ENCODE results near the gene FIZ1.

FIZ1 gene

GRCh38 chr19:55635856-55636440 lies 36.6 kb upstream of the FIZ1 start:
- no peak for DNase-seq (ENCODE audit: low spot score)

DNA sequence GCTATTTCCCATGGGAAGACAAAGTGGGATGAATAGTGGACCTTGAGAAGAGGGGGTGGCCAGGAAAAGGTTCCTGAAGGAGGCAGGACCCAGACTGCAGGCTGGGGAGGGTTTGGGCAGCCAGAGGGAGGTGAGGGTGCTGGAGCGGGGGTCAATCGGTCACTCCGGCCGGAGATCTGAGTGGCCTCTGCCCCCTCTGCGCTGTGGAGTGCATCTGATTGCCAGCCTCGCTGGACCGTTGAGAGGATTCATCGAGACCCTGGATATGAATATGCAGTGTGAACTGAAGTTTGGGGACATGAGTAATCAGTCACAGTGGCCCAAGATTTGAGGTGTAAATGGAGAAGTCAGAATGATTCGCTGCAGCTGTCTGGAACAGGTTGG lies 36.0 kb upstream of the FIZ1 start:
- peak; percentile 58 for DNase-seq (ENCODE audit: low spot score)

DNA sequence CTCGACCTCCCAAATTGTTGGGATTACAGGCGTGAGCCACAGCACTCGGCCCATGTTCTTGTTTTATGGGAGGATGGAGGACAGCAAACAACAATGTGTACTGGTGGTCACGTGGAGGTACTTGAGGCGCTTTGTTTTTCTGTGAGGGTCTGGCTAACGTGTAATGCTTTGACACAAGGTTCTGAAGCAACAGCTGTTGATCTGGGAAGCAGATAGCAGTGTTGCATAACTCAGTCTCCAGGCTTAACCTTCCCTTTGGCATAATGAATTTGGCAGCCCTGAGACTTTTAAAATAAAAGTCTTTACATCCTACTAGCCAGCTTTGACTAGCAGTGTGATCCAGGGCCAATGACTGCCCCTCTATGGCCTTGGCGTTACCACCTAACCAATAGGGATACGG lies 34.5 kb upstream of the FIZ1 start:
- DNase-seq (ENCODE audit: low spot score) = no peak

DNA sequence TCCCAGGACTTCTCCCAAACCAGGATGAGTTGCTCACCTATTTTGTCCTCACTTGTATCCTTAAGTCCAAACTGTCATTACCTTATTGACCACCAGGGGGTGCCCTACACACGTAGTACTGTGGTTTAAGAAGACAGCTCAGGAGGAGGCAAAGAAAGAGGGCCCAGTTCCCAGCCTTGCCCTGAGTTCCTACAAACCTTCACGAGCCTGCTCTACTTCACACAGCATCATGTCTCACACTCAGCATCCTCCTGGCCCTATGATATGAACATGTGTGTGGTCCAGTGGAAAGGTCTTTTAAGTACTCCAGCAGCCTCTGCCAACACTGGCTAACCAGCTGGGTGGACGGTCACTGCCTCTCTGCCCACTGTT lies 33.1 kb upstream of the FIZ1 start:
- DNase-seq (ENCODE audit: low spot score) = peak; percentile 93

DNA sequence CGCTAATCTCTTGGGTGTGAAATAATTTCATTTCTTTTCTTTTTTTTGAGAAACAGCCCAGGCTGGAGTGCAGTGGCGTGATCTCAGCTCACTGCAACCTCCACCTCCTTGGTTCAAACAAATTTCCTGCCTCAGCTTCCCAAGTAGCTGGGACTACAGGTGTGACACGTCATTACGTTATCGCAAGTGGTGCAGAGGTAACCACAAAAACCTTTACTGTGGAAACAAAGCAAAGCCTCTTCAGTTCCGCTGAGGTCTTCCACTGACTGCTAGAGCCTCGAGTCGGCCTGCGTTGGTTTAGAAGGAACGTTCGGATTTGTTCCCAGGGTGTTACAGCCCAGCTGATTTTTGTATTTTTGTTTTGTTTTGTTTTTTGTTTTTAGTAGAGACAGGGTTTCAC lies 27.0 kb upstream of the FIZ1 start:
- DNase-seq (ENCODE audit: low spot score) = no peak

- DNase-seq (ENCODE audit: low spot score) = no peak
Observed at GRCh38 chr19:55625004-55625326, 25.6 kb upstream of the FIZ1 start.

DNA sequence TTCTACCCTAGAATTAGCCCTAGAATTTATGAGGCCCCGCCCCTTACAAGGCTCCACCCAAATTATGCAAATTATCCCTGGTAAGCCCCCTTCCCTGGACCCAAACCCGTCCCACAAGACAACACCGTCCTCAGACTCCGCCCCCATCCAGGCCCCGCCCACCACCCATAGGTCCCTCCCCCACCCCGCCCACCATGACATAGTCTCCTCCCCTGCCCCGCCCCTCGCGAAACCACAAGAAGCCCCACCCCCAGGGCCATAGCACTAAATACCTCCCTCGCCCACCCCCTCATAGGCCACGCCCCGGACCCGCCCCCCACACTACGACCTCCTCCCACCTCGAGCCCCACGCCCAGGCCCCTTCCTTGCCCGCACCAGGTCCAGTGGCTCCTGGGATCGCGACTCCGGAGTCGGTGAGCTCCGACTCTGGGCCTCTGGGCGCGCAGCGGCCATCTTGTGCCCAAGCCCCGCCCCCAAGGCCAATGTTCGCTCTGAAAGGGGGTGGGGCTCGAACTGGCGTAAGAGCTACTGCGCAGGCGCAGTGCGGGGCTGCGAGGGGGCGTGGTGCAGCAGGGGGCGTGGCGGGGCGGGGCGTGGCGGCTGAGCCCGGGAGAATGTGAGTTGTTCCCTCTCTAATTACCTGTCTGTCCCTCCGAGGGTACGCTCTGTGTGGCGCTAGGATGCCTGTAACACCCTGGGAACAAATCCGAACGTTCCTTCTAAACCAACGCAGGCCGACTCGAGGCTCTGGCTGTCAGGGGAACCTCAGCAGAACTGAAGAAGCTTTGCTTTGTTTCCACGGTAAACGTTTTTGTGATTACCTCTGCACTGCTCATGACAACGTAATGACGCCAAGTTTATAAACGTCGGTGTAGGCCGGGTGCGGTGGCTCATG lies 25.0 kb upstream of the FIZ1 start, which contains the start of gene ZNF784:
TSS of gene ZNF784 (minus strand) at position 458 of the 895 bp plus-strand sequence. CDS start at position 453, 5 bp downstream.
- peak; percentile 90 for DNase-seq (ENCODE audit: low spot score)

- DNase-seq (ENCODE audit: low spot score) = no peak
Observed at GRCh38 chr19:55623561-55623960, 24.2 kb upstream of the FIZ1 start.

DNA sequence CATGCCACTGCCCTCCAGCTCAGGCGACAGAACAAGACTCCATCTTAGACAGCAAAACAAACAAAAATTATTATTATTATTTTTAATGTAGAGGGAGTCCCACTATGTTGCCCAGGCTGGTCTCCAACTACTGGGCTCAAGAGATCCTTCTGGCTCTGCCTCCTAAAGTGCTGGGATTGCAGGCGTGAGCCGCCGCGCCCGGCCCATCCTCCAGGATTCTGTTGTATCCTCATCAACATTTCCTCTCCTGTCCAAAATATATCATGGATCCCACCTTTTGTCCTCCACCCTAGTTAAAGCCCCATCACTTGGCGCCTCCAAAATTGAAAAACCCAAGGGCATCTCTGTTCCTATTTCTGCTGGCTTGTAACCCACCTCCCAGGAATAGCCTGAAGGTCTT lies 23.8 kb upstream of the FIZ1 start:
- DNase-seq (ENCODE audit: low spot score) = no peak

- no peak for DNase-seq (ENCODE audit: low spot score)
Observed at GRCh38 chr19:55622242-55622969, 23.1 kb upstream of the FIZ1 start.

GRCh38 chr19:55621673-55622231 lies 22.4 kb upstream of the FIZ1 start:
- no peak for DNase-seq (ENCODE audit: low spot score)

GRCh38 chr19:55621205-55621672 lies 21.9 kb upstream of the FIZ1 start:
- no peak for DNase-seq (ENCODE audit: low spot score)

- DNase-seq (ENCODE audit: low spot score) = no peak
Observed at GRCh38 chr19:55620410-55621204, 21.3 kb upstream of the FIZ1 start.

DNA sequence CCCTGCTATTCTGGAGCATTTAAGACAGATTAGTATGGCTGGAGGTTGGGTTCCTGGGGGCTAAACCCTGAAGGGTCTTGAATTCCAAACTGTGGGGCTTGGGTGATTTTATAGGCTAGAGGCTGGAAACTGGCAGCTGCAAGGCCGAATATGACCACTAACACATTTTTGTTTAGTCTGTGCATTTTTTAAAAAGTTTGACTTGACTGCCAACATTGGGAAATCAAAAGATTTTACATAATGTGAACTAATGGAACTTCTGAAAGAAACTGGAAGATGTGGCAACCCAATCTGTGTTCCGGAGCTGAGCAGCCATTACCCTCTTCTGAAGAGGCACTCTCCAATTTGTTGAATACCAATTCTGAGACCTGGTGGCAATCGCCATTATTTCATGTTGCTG lies 20.0 kb upstream of the FIZ1 start:
- DNase-seq (ENCODE audit: low spot score) = no peak

- DNase-seq (ENCODE audit: low spot score) = no peak
Observed at GRCh38 chr19:55618426-55618825, 19.1 kb upstream of the FIZ1 start.

GRCh38 chr19:55617426-55617825 lies 18.1 kb upstream of the FIZ1 start:
- DNase-seq (ENCODE audit: low spot score) = no peak

GRCh38 chr19:55616395-55616875 lies 17.1 kb upstream of the FIZ1 start:
- DNase-seq (ENCODE audit: low spot score) = no peak

- DNase-seq (ENCODE audit: low spot score) = no peak
Observed at GRCh38 chr19:55615543-55616394, 16.5 kb upstream of the FIZ1 start.

- no peak for DNase-seq (ENCODE audit: low spot score)
Observed at GRCh38 chr19:55614711-55615542, 15.6 kb upstream of the FIZ1 start.
